ENCODE measurements around the gene ASRGL1.

- no peak for TF ChIP-seq PATZ1 (CRISPR knock-in tag; IDR thresholded peaks at IDR 0.05; ENCODE audit: borderline replicate concordance)
- no peak for TF ChIP-seq ZNF8 (CRISPR knock-in tag; IDR thresholded peaks at IDR 0.05)
- TF ChIP-seq CREB5 (CRISPR knock-in tag; IDR thresholded peaks at IDR 0.05; ENCODE audit: low read depth), result no peak
- no peak for TF ChIP-seq ESRRG (CRISPR knock-in tag; IDR thresholded peaks at IDR 0.05)
Measured at GRCh38 chr11:62404435-62404834, 67.2 kb downstream of the ASRGL1 start.

Measured in SK-N-SH treated with all-trans-retinoic acid at 6 μM for 48 hours (cell line).